Kidney tubule cell (primary cell): ENCODE data around the gene PSMD4.
A peak's percentile ranks its signal among the peaks of the same experiment; 100 is the strongest.

ENCODE experiments used
- DNase-seq: peaks from one replicate; pipeline ENCODE4 v3.0.0-alpha.2; 2018; ENCODE audit warnings: low spot score

PSMD4 gene

GRCh38 chr1:151254217-151255213 lies at the start of gene PSMD4:
Gene PSMD4, plus strand, starts transcription at chr1:151254734. Its CDS starts 49 bp downstream, at chr1:151254783.
- peak; percentile 98 for DNase-seq

GRCh38 chr1:151205381-151205965 lies 49.1 kb upstream of the PSMD4 start:
- DNase-seq = peak; percentile 15

- peak; percentile 71 for DNase-seq
These were observed 43.7 kb upstream of the PSMD4 start for GRCh38 chr1:151210830-151211229.

GRCh38 chr1:151211972-151212705 lies 42.4 kb upstream of the PSMD4 start:
- DNase-seq = peak; percentile 57

- no peak for DNase-seq
These were observed 41.0 kb upstream of the PSMD4 start for GRCh38 chr1:151213560-151213959.

- peak; percentile 24 for DNase-seq
These were observed 32.9 kb upstream of the PSMD4 start for GRCh38 chr1:151221616-151222015.

GRCh38 chr1:151222130-151222529 lies 32.4 kb upstream of the PSMD4 start:
- DNase-seq = peak; percentile 50

- DNase-seq = no peak
These were observed 19.3 kb upstream of the PSMD4 start for GRCh38 chr1:151235235-151235634.

- DNase-seq = no peak
These were observed 16.7 kb upstream of the PSMD4 start for GRCh38 chr1:151237678-151238466.

- peak; percentile 69 for DNase-seq
These were observed 16.1 kb upstream of the PSMD4 start for GRCh38 chr1:151238467-151238739.

- no peak for DNase-seq
These were observed 12.1 kb upstream of the PSMD4 start for GRCh38 chr1:151242442-151242841.

GRCh38 chr1:151243683-151244216 lies 10.8 kb upstream of the PSMD4 start:
- no peak for DNase-seq

- DNase-seq = no peak
These were observed 7.7 kb upstream of the PSMD4 start for GRCh38 chr1:151246786-151247185.

- peak; percentile 81 for DNase-seq
These were observed 2.7 kb upstream of the PSMD4 start for GRCh38 chr1:151251656-151252470.

- peak; percentile 40 for DNase-seq
These were observed 847 bp downstream of the PSMD4 start for GRCh38 chr1:151255381-151255780.

GRCh38 chr1:151259351-151259750 lies 4.8 kb downstream of the PSMD4 start:
- no peak for DNase-seq

GRCh38 chr1:151265446-151266236 lies 11.1 kb downstream of the PSMD4 start:
- DNase-seq = no peak

- DNase-seq = no peak
These were observed 11.8 kb downstream of the PSMD4 start for GRCh38 chr1:151266315-151266714.

GRCh38 chr1:151266821-151267220 lies 12.3 kb downstream of the PSMD4 start:
- no peak for DNase-seq

- DNase-seq = peak; percentile 55
These were observed 13.2 kb downstream of the PSMD4 start for GRCh38 chr1:151267760-151268159.
